GM23338 (cell line): ENCODE results near the gene NLRP1.

Experiments used
- CREB1 ChIP-seq: fragments of 250-450 bp; sonication (Bioruptor Pico); IDR thresholded peaks from 2 replicates; pipeline ENCODE4 v1.5.0; 2020; ENCODE audit warnings: low read depth, mild to moderate bottlenecking, moderate library complexity
- CTCF ChIP-seq, 2 experiments: fragments of 200-600 bp in 1 of 2; sonication (generic) in 1 of 2; conservative IDR thresholded peaks; 2 replicates each; pipeline versions ENCODE4 v1.5.1 to v1.6.1; 2016 to 2017; ENCODE audit warnings: antibody characterized with exemption in 2 of 2, low read depth in 2 of 2, mild to moderate bottlenecking in 2 of 2, moderate library complexity in 1 of 2
- EZH2 ChIP-seq: fragments of 200-600 bp; sonication (generic); IDR thresholded peaks from one replicate; pipeline ENCODE4 v1.8.0; 2017; ENCODE audit warnings: antibody characterized with exemption, mild to moderate bottlenecking, low read depth; ENCODE audit not compliant: unreplicated experiment
- POLR2AphosphoS5 ChIP-seq: IDR thresholded peaks from 2 replicates; pipeline ENCODE4 v1.6.1; 2016; ENCODE audit warnings: antibody characterized with exemption, low read depth
- REST ChIP-seq: IDR thresholded peaks from one replicate; pipeline ENCODE4 v1.6.1; 2018; ENCODE audit warnings: antibody characterized with exemption; ENCODE audit not compliant: unreplicated experiment

- no peak for TF ChIP-seq CREB1
- no peak for TF ChIP-seq CTCF (conservative IDR thresholded peaks at IDR 0.05; ENCODE audit: low read depth in 2 of 2)
- TF ChIP-seq POLR2AphosphoS5, result no peak
- no peak for TF ChIP-seq EZH2
- TF ChIP-seq REST, result no peak
Observed at GRCh38 chr17:5596421-5596820, 12.1 kb upstream of the NLRP1 start.
